Stimulated activated CD8-positive, alpha-beta memory T cell treated with anti-CD3 and anti-CD28 coated beads, Interleukin-7, amount 100 ng/mL, for 48 hours (primary cell): ENCODE results near the gene NFATC2IP.
"Not testable (repeated sequence)": the region's sequence is repeated elsewhere in the genome, so short reads cannot be mapped to it uniquely, and the experiment has no call there.

Source experiments
- DNase-seq, 2 donors: peaks; one replicate each; pipeline ENCODE4 v3.0.0-alpha.2; 2020; ENCODE audit warnings: low read depth in 1 of 2; ENCODE audit errors: extremely low read depth in 1 of 2

NFATC2IP gene

DNA sequence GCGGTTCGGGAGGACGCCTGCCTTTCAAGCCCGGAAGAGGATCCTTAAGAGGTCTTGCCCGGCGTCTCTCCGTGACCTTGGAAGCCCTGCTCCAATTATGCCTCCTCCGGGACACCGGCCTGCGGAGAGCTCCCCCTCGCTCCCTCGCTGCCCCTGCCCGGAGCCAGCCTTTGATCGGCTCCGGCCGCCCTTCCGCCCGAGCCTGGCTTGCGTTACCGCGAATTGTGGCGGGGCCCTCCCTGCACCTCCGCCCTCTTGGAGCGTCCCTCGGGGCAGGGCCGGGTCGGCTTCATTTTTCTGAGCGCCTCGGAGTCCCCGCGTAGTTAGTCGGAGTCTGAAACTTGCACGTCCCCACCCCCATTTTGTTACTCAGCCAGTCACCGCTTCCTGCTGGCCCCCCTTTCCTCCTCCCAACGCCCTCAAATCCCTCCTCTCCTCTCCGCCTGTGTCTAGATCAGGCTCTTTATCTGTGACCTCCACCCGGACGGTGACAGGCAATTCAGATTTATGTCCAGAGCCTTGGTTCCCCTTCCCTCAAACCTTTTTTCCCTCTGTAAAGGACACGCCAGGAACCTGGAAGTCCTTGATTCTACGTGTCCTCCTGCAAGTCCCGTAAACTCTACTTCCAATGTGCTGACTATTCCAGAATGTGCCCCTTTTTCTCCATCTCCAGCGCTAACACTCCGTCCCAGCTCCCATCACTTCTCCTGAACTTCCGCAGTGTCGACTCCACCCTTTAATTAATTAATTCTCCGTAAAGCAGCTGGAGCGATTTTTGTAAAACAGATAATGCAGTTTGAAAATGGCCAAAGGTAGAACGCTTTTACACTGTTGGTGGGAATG lies 25.1 kb upstream of the NFATC2IP start:
- peak; percentile 76 to 86 for DNase-seq

DNA sequence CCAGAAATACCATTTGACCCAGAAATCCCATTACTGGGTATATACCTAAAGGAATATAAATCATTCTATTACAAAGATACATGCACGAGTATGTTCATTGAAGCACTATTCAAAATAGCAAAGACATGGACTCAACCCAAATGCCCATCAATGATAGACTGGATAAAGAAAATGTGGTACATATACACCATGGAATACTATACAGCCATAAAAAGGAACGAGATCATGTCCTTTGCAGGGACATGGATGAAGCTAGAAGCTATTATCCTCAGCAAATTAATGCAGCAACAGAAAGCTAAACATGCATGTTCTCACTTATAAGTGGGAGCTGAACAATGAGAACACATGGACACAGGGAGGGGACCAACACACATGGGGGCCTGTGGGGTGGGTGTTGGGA lies 24.5 kb upstream of the NFATC2IP start:
- not testable (repeated sequence) for DNase-seq

DNA sequence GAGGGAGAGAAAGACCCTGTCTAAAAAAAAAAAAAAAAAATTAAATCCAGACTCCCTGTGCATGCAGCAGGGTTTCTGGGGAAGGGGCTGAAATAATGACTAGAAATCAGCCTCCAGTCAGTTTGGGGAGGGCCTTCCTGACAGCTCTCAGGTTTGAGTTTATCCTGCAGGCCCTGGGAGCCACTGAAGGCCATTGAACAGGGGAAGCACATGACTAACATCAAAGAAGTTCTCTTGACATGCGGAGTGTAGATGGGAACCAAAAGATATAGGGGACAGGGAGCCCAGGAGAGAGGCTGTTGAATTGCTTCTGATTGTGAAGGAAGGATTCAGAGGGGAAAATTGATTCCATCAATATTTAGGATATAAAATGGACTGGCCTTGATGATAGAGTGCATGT lies 22.9 kb upstream of the NFATC2IP start:
- no peak for DNase-seq

DNA sequence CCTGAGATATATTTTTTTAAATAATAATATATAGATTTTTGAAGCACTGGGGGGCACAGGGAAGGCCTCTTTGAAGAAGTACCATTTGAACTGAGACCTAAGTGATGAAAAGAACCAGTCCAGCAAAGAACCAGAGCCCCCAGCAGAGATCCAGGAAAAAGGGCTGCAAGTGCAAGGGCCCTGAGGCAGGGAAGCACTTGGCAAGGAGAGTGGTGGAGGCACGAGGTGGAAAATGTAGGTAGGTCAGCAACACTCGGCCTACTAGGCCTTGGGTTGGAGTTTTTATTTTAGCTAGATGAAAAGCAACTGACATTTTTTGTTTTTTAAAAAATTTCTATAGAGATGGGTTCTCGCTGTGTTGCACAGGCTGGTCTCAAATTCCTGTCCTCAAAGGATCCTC lies 20.5 kb upstream of the NFATC2IP start:
- DNase-seq: no peak

DNA sequence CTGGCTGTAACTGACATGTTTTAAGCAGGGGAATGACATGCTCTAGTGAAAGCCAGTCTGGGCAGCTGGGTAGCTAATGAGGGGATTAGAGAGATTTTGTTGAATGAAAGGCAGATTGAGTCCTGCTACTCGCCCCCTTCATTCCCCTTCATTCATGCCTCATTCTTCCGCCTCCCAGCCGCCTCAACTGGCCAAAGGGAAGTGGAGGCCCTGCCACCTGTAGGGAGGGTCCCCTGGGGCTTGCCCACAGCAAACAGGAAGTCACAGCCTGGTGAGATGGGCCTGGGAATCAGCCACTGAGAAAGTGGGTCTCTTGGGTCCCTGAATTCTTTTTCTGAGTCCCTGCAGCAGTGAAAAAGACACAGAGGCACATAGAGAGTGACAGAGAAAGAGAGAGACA lies 20.1 kb upstream of the NFATC2IP start:
- no peak for DNase-seq

DNA sequence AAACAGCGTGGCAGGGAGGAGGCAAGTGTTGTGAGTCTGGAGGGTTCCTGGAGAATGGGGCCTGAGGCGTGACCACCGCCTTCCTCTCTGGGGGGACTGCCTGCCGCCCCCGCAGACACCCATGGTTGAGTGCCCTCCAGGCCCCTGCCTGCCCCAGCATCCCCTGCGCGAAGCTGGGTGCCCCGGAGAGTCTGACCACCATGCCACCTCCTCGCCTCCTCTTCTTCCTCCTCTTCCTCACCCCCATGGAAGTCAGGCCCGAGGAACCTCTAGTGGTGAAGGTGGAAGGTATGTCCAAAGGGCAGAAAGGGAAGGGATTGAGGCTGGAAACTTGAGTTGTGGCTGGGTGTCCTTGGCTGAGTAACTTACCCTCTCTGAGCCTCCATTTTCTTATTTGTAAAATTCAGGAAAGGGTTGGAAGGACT lies 18.9 kb upstream of the NFATC2IP start, which contains the start of gene CD19:
Gene CD19, plus strand, starts transcription at position 171 of the 425 bp plus-strand sequence. Its CDS starts 30 bp downstream, at position 201.
- DNase-seq: no peak

DNA sequence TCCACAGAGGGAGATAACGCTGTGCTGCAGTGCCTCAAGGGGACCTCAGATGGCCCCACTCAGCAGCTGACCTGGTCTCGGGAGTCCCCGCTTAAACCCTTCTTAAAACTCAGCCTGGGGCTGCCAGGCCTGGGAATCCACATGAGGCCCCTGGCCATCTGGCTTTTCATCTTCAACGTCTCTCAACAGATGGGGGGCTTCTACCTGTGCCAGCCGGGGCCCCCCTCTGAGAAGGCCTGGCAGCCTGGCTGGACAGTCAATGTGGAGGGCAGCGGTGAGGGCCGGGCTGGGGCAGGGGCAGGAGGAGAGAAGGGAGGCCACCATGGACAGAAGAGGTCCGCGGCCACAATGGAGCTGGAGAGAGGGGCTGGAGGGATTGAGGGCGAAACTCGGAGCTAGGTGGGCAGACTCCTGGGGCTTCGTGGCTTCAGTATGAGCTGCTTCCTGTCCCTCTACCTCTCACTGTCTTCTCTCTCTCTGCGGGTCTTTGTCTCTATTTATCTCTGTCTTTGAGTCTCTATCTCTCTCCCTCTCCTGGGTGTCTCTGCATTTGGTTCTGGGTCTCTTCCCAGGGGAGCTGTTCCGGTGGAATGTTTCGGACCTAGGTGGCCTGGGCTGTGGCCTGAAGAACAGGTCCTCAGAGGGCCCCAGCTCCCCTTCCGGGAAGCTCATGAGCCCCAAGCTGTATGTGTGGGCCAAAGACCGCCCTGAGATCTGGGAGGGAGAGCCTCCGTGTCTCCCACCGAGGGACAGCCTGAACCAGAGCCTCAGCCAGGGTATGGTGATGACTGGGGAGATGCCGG lies 18.2 kb upstream of the NFATC2IP start:
- DNase-seq: no peak

DNA sequence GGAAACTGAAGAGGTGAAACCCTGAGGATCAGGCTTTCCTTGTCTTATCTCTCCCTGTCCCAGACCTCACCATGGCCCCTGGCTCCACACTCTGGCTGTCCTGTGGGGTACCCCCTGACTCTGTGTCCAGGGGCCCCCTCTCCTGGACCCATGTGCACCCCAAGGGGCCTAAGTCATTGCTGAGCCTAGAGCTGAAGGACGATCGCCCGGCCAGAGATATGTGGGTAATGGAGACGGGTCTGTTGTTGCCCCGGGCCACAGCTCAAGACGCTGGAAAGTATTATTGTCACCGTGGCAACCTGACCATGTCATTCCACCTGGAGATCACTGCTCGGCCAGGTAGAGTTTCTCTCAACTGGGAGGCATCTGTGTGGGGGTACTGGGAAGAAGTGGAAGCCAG lies 17.6 kb upstream of the NFATC2IP start:
- no peak for DNase-seq

DNA sequence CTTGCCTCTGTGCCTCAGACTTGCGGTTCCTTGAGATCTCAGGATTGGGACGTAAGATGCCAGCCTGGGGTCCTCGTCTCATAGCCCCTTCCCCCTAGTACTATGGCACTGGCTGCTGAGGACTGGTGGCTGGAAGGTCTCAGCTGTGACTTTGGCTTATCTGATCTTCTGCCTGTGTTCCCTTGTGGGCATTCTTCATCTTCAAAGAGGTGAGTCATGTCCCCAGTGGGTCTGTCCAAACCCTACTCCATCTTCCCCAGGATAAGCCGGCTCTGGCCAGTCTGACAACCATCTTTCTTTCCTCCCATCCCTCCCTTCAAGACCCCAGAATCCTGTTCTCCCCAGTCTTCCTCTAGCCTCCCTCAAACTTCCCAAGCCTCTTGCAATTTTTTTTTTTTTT lies 15.4 kb upstream of the NFATC2IP start:
- no peak for DNase-seq

DNA sequence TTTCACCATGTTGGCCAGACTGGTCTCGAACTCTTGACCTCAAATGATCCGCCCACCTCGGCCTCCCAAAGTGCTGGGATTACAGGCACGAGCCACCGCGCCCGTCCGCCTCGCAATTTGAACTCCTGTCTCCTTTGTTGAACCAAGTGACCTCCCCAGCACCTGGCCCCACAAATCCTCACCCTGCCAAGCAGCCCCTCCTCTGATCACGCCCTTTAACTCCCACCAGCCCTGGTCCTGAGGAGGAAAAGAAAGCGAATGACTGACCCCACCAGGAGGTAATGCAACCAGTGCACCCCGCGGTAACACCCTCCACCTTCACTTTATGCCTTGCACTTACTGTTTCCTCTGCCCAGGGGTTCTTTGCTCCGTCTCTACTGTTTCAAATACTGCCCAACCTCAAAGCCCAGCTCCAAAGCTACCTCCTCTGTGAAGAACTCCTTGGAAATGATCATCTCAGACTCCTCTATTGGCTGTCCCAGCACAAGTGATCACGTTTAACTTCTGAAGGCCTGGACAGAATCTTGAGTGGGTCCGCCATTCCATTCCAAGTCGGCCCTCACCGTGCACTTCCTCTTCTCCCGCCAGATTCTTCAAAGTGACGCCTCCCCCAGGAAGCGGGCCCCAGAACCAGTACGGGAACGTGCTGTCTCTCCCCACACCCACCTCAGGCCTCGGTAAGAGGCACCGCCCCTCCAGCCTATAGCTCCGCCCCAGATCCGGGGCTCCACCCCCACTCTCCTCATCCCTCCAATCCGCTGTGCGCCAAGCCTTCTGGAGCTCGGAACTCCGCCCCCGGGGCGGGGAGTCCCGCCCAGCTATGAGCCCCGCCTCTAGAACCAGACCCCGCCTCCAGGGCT lies 14.6 kb upstream of the NFATC2IP start:
- peak; percentile 64 to 71 for DNase-seq

DNA sequence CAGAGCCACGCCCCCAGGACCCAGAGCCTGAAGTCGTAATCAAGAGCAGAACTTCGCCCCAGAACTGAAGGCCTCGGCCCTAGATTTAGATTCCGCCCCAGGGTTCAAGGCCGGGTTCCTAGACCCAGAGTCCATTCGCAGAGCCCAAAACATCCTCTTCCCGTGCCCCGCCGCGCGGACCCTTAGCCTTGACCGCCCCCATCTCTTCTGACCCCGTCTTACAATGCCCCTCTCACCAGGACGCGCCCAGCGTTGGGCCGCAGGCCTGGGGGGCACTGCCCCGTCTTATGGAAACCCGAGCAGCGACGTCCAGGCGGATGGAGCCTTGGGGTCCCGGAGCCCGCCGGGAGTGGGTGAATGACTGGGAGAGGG lies 14.0 kb upstream of the NFATC2IP start:
- DNase-seq: no peak

DNA sequence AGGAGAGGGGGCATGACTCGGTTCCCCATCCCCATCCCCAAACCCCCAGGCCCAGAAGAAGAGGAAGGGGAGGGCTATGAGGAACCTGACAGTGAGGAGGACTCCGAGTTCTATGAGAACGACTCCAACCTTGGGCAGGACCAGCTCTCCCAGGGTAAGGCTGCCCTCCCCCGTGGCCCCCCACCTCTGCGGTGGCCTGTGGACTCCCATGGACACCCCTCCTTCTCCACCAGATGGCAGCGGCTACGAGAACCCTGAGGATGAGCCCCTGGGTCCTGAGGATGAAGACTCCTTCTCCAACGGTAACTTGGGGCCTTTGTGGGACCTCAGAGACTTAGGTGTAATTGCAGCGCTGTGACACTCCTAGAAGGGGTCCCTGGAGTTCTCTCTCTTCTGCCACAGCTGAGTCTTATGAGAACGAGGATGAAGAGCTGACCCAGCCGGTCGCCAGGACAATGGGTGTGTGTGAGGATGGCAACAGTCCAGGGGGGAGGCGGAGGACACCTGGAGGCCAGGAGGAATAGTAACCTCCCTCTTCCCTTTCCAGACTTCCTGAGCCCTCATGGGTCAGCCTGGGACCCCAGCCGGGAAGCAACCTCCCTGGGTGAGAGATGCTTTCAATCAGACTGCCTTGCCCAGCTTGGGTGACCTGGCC lies 13.4 kb upstream of the NFATC2IP start:
- DNase-seq: no peak

DNA sequence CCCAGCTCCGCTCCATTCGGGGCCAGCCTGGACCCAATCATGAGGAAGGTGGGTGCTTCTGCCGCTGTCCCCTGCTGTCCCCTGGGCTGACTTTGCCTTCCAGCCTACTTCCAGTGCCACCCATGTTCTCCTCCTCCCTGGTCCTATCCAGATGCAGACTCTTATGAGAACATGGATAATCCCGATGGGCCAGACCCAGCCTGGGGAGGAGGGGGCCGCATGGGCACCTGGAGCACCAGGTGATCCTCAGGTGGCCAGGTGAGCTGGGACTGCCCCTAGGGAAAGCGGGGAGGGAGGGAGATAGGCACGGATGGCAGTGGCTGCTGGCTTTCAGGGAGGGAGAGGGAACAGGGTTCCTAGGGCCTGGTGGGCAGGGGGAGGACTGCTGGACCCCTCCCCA lies 12.0 kb upstream of the NFATC2IP start:
- no peak for DNase-seq

DNA sequence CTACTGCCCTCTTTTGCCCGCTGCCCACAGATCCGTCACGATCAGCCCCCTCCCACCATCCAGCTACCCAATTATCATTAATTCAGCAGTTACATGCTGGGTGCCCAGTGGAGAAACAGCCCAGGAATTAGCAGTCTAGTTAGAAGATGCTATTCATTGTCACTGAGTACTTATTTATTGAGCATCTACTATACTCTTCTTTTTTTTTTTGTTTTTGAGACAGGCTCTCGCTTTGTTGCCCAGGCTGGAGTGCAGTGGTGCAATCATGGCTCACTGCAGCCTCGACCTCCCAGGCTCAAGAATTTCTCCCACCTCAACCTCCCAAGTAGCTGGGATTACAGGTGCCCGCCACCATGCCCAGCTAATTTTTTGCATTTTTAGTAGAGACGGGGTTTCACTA lies 10.9 kb upstream of the NFATC2IP start:
- DNase-seq: not testable (repeated sequence)

DNA sequence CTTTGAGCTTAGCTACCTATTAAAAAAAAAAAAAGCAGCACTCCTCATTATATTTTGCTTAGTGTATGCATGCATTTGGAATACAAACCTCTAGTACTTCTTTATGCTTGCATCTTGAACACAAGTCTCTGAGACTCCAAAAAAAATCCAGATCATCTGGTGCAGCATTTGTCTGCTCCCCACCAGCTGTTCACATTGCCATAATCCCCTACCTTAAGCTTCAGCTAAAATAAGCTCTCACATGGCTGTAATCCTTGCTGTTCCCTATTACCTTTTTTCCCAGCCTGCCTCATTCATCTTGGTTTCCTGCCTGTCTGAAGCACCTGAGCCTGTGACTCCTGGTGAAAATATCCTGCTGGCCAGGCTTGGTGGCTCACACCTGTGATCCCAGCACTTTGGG lies 7.5 kb upstream of the NFATC2IP start:
- DNase-seq: no peak

DNA sequence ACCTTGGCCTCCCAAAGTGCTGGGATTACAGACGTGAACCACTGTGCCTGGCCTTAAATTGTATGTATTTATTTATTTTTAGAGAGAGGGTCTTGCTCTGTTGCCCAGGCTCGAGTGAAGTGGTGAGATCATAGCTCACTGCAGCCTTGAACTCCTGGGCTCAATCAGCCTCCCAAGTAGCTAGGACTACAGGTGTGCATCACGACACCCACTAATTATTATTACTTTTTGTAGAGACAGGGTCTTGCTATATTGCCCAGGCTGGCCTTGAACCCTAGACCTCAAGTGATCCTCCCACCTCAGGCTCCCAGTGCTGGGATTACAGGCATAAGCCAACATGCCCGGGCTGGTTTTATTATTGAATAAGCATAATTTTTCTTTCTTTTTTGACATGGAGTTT lies 4.1 kb upstream of the NFATC2IP start:
- no peak for DNase-seq

DNA sequence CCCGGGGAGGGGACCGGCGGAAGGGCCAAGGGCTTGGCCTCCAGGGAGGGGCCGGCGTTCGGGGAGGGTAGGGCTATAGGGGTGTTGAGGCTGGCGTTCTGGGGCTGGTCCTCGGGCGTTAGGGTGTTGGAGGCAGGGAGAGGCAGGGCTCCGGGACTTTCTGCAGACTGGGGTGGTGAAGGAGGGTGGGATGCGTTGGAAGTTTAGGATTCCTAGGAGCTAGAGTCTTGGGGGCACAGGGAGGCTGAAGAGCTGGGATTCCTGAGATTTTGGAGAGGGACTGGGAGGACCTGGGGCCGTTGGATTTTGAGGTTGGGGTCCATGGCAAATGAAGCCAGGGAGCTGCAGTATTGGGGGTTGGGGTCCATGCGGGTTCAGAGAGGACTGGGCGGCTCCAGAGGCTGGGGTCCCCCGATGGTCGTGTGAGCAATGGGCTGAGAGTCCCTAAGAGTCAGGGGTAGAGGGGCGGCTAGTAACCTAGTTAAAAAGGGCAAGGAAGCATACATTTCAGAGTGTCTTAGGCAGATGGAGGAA lies 740 bp downstream of the NFATC2IP start:
- DNase-seq: no peak

DNA sequence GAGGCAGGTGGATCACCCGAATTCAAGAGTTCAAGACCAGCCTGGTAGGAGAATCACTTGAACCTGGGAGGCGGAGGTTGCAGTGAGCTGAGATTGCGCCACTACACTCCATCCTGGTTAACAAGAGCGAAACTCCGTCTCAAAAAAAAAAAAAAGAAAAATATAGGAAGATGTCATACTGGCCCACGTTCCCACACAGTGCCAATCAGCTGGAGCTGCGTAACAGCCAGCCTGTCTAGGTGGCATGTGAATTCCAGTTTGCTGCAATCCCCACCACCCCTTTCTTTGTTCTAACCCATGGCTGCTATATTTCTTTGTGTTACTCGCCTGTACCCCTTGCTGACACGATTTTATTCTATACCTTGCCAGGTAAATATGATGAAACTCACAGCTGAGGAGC lies 7.5 kb downstream of the NFATC2IP start:
- DNase-seq: no peak

DNA sequence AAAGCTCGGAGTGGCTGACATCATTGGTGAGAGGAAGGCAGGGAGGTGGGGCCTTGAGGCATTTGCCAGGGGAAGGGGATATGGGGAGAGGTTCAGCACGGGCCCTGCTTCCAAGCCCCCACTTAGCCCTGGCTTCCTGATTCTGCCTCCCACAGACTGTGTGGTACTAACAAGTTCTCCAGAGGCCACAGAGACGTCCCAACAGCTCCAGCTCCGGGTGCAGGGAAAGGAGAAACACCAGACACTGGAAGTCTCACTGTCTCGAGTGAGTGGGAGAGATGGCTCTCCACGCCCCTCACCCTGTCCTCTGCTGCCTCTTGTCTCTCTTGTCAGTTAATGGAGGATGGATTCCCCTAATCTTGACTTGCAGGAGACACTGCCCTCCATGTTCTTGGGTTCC lies 8.1 kb downstream of the NFATC2IP start:
- no peak for DNase-seq

DNA sequence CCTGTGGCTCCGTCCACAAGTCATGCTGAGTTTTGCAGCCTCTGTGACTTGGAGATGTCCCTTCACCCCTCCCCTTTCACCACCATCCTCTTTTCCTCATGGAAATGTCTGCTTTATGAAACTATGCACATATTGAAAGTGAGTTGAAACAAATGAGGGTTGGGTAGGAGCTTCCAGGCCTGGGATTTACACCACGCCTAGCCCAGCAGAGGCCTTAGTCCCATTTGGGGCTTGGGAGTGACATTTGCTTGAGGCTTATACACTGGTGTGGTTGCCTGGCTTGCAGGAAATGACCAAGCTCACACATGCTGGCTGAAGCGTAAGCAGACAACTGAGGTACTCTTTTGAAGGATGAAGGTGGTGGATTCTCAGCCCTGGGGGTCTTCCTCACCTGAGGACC lies 13.3 kb downstream of the NFATC2IP start:
- no peak for DNase-seq
